Heart left ventricle (tissue), 13 donors: ENCODE results near the gene TGFBR3.

Source experiments
- CTCF ChIP-seq, 12 donors: fragments of 200-600 bp; sonication (generic) in 4 of 12; IDR thresholded peaks; one replicate each; pipeline versions ENCODE4 v1.5.0 to v1.8.0; 2018 to 2022; ENCODE audit warnings: antibody characterized with exemption in 12 of 12, mild to moderate bottlenecking in 5 of 12
- POLR2A ChIP-seq, 2 donors: fragments of 450-650 bp; IDR thresholded peaks; one replicate each; pipeline ENCODE4 v1.6.1; 2017; ENCODE audit warnings: antibody characterized with exemption in 2 of 2, mild to moderate bottlenecking in 2 of 2, moderate library complexity in 2 of 2
- donor health status: ischemic (EF 13 %, LVEDD 7.1; RV severe dilation, severe dysfunction).
- donor health status: DM: no; HTN: yes; CAD: no.
- donor health status: DM: no; HTN: no; CAD: no.
- donor health status: ischemic (EF 25% LVEDD 6.9; RV normal size, moderate dysfunction).
- donor health status: ischemic (EF 25% LVEDD 5.7; RV mildly dilated, moderate dysfunction).
- donor health status: ischemic (EF 35%, LVEDD 5.7; RV mildly dilated, moderate dysfunction).
- donor health status: nonischemic (EF 11% LVEDD 7.7; RV severe dilation, severe dysfunction).
- donor health status: DM: yes; HTN: yes; CAD: no.
- donor health status: PGD.
- donor health status: ischemic (EF 29% LVEDD 5.4; RV normal size, mild dysfunction).
- donor health status: nonischemic (EF 23%, LVEDD 6.1; RV moderate dilation, normal function).

GRCh38 chr1:91781901-91782622 lies 103.9 kb downstream of the TGFBR3 start:
- TF ChIP-seq CTCF (IDR thresholded peaks at IDR 0.05) (no peak), POLR2A (IDR thresholded peaks at IDR 0.05) (no peak)
